ENCODE measurements around the gene NDST3.

The NDST3 gene

DNA sequence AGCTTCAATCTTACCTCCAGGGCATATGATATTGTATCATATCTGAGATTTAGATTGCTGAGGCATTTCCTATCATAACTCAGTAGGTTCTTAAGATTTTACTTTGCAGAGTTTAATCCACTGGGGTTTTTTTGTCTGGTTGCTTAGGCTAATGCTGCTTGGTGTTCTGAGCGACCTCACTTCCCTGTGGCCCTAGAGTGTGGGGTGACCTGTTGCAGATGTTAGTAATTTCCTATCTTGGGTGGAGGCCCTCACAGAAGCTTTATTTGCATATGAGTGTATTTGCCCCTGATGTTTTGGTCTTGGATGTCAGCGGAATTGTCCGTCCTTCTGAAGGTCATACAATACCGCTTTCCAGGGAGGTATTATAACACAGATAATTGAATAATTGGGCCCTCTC, 137.1 kb downstream of the NDST3 start:
- no peak overlapping the region for H3K27ac ChIP-seq (ENCODE audit: low read depth, low read length)
- TF ChIP-seq, protein P1, sequence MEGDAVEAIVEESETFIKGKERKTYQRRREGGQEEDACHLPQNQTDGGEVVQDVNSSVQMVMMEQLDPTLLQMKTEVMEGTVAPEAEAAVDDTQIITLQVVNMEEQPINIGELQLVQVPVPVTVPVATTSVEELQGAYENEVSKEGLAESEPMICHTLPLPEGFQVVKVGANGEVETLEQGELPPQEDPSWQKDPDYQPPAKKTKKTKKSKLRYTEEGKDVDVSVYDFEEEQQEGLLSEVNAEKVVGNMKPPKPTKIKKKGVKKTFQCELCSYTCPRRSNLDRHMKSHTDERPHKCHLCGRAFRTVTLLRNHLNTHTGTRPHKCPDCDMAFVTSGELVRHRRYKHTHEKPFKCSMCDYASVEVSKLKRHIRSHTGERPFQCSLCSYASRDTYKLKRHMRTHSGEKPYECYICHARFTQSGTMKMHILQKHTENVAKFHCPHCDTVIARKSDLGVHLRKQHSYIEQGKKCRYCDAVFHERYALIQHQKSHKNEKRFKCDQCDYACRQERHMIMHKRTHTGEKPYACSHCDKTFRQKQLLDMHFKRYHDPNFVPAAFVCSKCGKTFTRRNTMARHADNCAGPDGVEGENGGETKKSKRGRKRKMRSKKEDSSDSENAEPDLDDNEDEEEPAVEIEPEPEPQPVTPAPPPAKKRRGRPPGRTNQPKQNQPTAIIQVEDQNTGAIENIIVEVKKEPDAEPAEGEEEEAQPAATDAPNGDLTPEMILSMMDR (IDR thresholded peaks at IDR 0.05; ENCODE audit: low read depth, low read length, poor library complexity, severe bottlenecking): no peak
- no peaks in the 10 kb centered on the region for H3F3A ChIP-seq (ENCODE audit: control insufficient read depth, insufficient read depth)
- H3K9me3 ChIP-seq (ENCODE audit: control insufficient read depth, insufficient read depth, low read length): no peaks in the 10 kb centered on the region
- no peaks in the 10 kb centered on the region for H4K20me1 ChIP-seq (ENCODE audit: control insufficient read depth, insufficient read depth, low read depth, low read length)
- H3K4me3 ChIP-seq (ENCODE audit: low read length): no peak overlapping the region
- no peaks in the 10 kb centered on the region for H3K79me2 ChIP-seq (ENCODE audit: control insufficient read depth, low read length)
- H3K36me3 ChIP-seq (ENCODE audit: control insufficient read depth, low read length): no peaks in the 10 kb centered on the region
- no peaks in the 10 kb centered on the region for H3K9me2 ChIP-seq (replicated peaks; ENCODE audit: control insufficient read depth, low read length)
- no peaks in the 10 kb centered on the region for H3K27me3 ChIP-seq (ENCODE audit: control insufficient read depth, low read length)
- H3K4me2 ChIP-seq (ENCODE audit: low read length): no peak overlapping the region
- H3K4me1 ChIP-seq (ENCODE audit: control insufficient read depth, low read length): no peaks in the 10 kb centered on the region

DNA sequence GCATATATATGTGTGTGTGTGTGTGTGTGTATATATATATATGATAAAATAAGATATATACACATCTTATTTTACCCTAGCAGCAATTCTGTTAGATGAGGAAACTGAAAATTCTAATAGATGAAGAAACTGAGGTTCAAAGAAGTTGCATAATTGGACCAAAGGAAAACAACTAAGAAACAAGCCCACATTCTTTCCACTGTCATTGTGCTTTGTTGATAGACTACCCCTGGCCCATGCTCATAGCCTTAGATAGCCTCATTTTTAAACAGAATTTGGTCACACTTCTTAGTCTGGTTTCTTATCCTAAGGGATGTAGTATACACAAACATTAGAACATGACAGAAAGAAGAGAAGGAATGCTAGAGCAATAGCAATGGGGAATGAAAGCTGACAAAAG, 138.8 kb downstream of the NDST3 start:
- Histone ChIP-seq H3K27ac (ENCODE audit: low read depth, low read length) (no peak overlapping the region), H3K36me3 (ENCODE audit: control insufficient read depth, low read length) (no peaks in the 10 kb centered on the region), H3K79me2 (ENCODE audit: control insufficient read depth, low read length) (no peaks in the 10 kb centered on the region), H3K4me3 (ENCODE audit: low read length) (no peak overlapping the region), H3K9me2 (replicated peaks; ENCODE audit: control insufficient read depth, low read length) (no peaks in the 10 kb centered on the region), H3K9me3 (ENCODE audit: control insufficient read depth, insufficient read depth, low read length) (no peaks in the 10 kb centered on the region), H3K4me2 (ENCODE audit: low read length) (no peak overlapping the region), H3K4me1 (ENCODE audit: control insufficient read depth, low read length) (no peaks in the 10 kb centered on the region), H4K20me1 (ENCODE audit: control insufficient read depth, insufficient read depth, low read depth, low read length) (no peaks in the 10 kb centered on the region), H3F3A (ENCODE audit: control insufficient read depth, insufficient read depth) (no peaks in the 10 kb centered on the region), H3K27me3 (ENCODE audit: control insufficient read depth, low read length) (no peaks in the 10 kb centered on the region)
- TF ChIP-seq, protein P1 (IDR thresholded peaks at IDR 0.05; ENCODE audit: low read depth, low read length, poor library complexity, severe bottlenecking): no peak
- TF ChIP-seq EZH2phosphoT487 (IDR thresholded peaks at IDR 0.05; ENCODE audit: borderline replicate concordance, low read length): no peak

DNA sequence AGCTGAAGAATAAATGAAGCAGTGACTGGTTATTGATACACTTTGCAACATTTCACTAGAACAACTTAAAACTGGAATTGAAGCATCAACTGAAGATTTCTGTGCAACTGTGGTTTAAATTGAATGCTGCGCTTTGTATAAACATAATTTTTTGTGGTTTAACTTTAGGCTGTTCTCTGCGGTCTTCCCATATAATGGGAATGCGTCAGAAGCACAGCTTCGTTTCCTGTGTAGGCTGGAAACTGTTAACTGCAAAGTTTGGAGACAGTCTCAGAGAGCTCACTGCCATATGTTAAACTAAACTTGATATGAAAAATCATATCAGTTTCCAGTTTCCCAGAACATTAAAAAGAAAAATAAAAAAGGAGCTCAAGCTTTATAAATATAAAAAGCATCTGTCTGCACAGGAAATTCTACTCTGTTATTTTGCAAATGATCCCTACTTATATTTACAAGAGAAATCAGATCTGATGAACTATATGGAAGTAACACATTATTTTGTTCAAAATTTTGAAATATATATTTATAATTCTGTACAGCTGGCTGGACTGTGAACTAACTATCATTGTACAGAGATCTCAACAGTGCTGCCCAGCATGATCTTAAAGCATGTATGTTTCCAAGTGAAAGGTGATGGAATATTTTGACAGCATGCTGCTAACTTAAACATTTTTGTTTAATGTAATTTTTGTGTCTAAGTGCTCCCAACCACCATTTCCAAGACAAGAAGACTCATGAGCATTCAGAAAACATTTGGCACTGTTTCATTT, 139.9 kb downstream of the NDST3 start:
- Histone ChIP-seq H3K79me2 (ENCODE audit: control insufficient read depth, low read length) (no peaks in the 10 kb centered on the region), H3F3A (ENCODE audit: control insufficient read depth, insufficient read depth) (no peaks in the 10 kb centered on the region), H3K36me3 (ENCODE audit: control insufficient read depth, low read length) (no peaks in the 10 kb centered on the region), H4K20me1 (ENCODE audit: control insufficient read depth, insufficient read depth, low read depth, low read length) (no peaks in the 10 kb centered on the region), H3K27ac (ENCODE audit: low read depth, low read length) (no peak overlapping the region), H3K4me1 (ENCODE audit: control insufficient read depth, low read length) (no peaks in the 10 kb centered on the region), H3K4me3 (ENCODE audit: low read length) (no peak overlapping the region), H3K9me3 (ENCODE audit: control insufficient read depth, insufficient read depth, low read length) (no peaks in the 10 kb centered on the region), H3K4me2 (ENCODE audit: low read length) (no peak overlapping the region), H3K9me2 (replicated peaks; ENCODE audit: control insufficient read depth, low read length) (no peaks in the 10 kb centered on the region), H3K27me3 (ENCODE audit: control insufficient read depth, low read length) (no peaks in the 10 kb centered on the region)
- TF ChIP-seq EZH2phosphoT487 (IDR thresholded peaks at IDR 0.05; ENCODE audit: borderline replicate concordance, low read length): no peak
- TF ChIP-seq, protein P1 (IDR thresholded peaks at IDR 0.05; ENCODE audit: low read depth, low read length, poor library complexity, severe bottlenecking): no peak
